Measurements from ENCODE around the gene TJAP1. TPM values are rescaled to one million over a fixed set of nuclear protein-coding genes. Genes with fewer than 3 reads are reported as not detected.
"Not testable (repeated sequence)": the region's sequence is repeated elsewhere in the genome, so short reads cannot be mapped to it uniquely, and the experiment has no call there.

The TJAP1 gene
- total RNA-seq, 1 experiment from 2014 or later, result 24.8 TPM

DNA sequence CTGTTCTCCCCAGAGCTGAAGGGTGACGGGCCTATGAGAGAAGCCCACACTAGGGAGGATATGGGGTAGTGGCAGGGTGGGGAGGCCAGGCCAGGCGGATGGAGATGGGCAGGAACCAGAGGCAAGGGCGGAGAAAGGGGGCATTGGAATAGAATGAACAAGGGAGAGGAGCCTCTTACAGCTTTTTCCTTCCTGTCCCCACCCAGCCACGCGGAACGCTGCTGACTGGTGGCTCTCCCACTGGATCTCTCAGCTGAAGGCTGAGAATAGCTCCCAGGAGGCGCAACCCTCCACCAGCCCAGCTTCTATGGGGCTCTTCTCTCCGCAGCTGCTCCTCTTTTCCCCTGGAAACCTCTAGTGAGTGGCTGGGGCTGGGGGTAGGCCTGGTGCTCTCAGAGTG is 32.8 kb upstream of the TJAP1 start:
- Histone ChIP-seq H3K4me1 (replicated peaks) (no peaks in the 10 kb centered on the region), H3K36me3 (peaks cover 36% of the 10 kb centered on the region)
- DNase-seq (ENCODE audit: low read depth in 1 of 2, low spot score in 2 of 2), result no peak

DNA sequence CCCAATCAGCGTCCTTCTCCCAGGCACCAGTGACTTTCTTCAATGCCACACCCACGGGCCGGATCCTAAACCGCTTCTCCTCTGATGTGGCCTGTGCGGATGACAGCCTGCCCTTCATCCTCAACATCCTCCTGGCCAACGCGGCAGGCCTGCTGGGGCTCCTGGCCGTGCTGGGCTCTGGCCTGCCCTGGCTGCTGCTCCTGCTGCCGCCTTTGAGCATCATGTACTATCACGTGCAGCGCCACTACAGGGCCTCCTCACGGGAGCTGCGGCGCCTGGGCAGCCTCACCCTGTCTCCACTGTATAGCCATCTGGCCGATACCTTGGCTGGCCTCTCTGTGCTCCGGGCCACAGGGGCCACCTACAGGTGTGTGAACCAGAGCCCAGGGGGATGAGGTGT is 31.8 kb upstream of the TJAP1 start:
- no peak for DNase-seq (ENCODE audit: low read depth in 1 of 2, low spot score in 2 of 2)
- no peaks in the 10 kb centered on the region for H3K9me3 ChIP-seq (replicated peaks)
- H3K36me3 ChIP-seq, result peaks cover 39% of the 10 kb centered on the region
- H3K27ac ChIP-seq, result no peak overlapping the region
- H3K4me1 ChIP-seq (replicated peaks), result no peaks in the 10 kb centered on the region
- H3K27me3 ChIP-seq (replicated peaks), result no peaks in the 10 kb centered on the region
- H3K4me3 ChIP-seq, result no peak overlapping the region

More for the DNA sequence above, 32.8 kb upstream of the TJAP1 start:
- no peak overlapping the region for H3K27ac ChIP-seq
- no peaks in the 10 kb centered on the region for H3K27me3 ChIP-seq (replicated peaks)
- H3K9me3 ChIP-seq (replicated peaks), result no peaks in the 10 kb centered on the region
- no peak overlapping the region for H3K4me3 ChIP-seq

DNA sequence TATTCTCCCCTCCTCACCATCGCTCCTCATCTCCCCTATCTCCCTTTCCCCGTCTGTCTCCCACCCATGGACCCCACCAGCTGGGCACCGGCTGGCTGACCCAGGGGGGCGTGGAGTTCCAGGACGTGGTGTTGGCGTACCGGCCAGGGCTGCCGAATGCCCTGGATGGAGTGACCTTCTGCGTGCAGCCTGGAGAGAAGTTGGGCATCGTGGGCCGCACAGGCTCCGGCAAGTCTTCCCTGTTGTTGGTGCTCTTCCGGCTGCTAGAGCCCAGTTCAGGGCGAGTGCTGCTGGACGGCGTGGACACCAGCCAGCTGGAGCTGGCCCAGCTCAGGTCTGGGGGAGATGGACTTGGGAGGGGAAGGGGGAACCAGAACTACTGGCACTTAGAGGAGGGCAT is 29.8 kb upstream of the TJAP1 start:
- H3K36me3 ChIP-seq, result peaks cover 49% of the 10 kb centered on the region
- no peak for DNase-seq (ENCODE audit: low read depth in 1 of 2, low spot score in 2 of 2)
- H3K4me3 ChIP-seq, result no peak overlapping the region
- no peaks in the 10 kb centered on the region for H3K4me1 ChIP-seq (replicated peaks)
- no peaks in the 10 kb centered on the region for H3K27me3 ChIP-seq (replicated peaks)
- H3K9me3 ChIP-seq (replicated peaks), result no peaks in the 10 kb centered on the region
- no peak overlapping the region for H3K27ac ChIP-seq

DNA sequence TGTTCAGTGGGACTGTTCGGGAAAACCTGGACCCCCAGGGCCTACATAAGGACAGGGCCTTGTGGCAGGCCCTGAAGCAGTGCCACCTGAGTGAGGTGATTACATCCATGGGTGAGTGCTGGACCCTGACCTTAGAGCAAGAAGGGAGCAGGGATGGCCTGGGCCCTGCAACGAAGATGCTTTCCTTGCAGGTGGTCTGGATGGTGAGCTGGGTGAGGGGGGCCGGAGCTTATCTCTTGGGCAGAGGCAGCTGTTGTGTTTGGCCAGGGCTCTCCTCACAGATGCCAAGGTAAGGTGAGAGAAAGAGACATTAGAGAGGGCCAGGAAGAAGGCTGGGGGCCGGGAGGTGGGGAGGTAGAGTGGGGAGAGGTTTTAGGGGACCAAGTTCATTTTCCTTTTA is 28.5 kb upstream of the TJAP1 start:
- DNase-seq (ENCODE audit: low read depth in 1 of 2, low spot score in 2 of 2), result no peak
- H3K27ac ChIP-seq, result no peak overlapping the region
- peaks cover 46% of the 10 kb centered on the region for H3K36me3 ChIP-seq
- H3K4me1 ChIP-seq (replicated peaks), result no peaks in the 10 kb centered on the region
- H3K27me3 ChIP-seq (replicated peaks), result no peaks in the 10 kb centered on the region
- H3K4me3 ChIP-seq, result no peak overlapping the region
- no peaks in the 10 kb centered on the region for H3K9me3 ChIP-seq (replicated peaks)

DNA sequence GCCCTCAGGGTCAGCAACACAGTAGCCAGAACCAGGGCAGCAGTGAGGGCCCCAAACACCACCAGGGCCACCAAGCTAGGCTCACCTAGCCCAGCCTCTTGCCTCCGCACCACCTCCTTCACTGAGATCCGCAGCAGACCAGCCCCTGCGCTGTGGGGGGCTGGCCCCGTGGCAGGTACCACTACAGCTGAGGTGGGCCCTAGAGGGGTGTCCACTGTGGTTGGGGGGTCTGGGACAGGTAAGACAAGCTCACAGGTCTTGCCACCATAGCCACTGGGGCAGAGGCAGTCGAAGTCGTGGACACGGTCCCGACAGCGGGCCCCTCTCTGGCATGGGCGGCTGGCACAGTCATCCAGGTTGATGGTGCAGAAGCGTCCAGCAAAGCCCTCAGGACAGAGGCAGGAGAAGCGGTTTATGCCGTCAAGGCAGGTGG is 26.7 kb upstream of the TJAP1 start:
- H3K27ac ChIP-seq, result no peak overlapping the region
- H3K36me3 ChIP-seq, result peaks cover 39% of the 10 kb centered on the region
- peaks cover 13% of the 10 kb centered on the region for H3K4me1 ChIP-seq (replicated peaks)
- peaks cover 9% of the 10 kb centered on the region for H3K27me3 ChIP-seq (replicated peaks)
- H3K9me3 ChIP-seq (replicated peaks), result no peaks in the 10 kb centered on the region
- no peak overlapping the region for H3K4me3 ChIP-seq
- DNase-seq (ENCODE audit: low read depth in 1 of 2, low spot score in 2 of 2), result no peak

DNA sequence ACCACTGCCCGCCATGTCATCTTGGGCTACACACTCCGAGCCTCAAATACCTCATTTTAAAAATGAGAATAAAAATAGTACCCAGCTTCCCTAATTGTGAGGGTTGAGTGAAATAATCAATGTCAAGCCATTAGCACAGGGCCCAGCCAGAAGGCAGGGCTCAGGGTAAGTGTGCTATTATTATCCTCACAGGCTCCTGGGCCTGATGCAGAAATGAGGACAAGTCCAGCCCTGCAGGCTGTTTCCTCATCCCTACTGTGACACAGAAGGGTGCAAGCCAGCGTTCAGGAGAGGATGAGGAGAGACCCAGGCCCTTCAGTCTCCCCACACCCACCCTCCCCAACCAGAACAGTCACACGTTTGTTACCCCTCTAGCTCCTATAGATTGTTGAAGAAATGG is 26.0 kb upstream of the TJAP1 start:
- H3K9me3 ChIP-seq (replicated peaks), result no peaks in the 10 kb centered on the region
- H3K36me3 ChIP-seq, result peaks cover 39% of the 10 kb centered on the region

DNA sequence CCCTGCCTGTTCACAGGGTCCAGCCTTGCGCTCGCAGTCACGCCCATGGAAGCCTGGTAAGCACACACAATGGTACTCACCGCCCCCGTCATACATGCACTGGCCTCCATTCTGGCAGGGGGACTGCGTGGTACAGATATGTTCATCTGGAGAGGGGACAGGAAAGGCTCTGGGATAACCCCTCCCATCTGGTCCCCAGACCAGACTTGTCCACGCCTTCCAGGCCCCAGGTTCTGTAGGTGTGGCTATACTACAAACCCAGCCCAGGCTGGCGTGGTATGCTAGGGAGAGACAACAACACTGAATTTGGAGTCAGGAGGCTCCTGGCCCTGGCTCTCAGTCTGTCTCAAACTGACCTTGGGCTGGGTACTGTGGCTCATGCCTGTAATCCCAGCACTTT is 25.4 kb upstream of the TJAP1 start:
- Histone ChIP-seq H3K9me3 (replicated peaks) (no peaks in the 10 kb centered on the region), H3K4me1 (replicated peaks) (peaks cover 18% of the 10 kb centered on the region), H3K27me3 (replicated peaks) (peaks cover 21% of the 10 kb centered on the region), H3K27ac (no peak overlapping the region), H3K36me3 (peaks cover 39% of the 10 kb centered on the region), H3K4me3 (no peak overlapping the region)
- DNase-seq (ENCODE audit: low read depth in 1 of 2, low spot score in 2 of 2), result no peak

More for the DNA sequence above, 26.0 kb upstream of the TJAP1 start:
- DNase-seq (ENCODE audit: low read depth in 1 of 2, low spot score in 2 of 2), result no peak
- Histone ChIP-seq H3K27me3 (replicated peaks) (peaks cover 15% of the 10 kb centered on the region), H3K27ac (no peak overlapping the region), H3K4me3 (no peak overlapping the region), H3K4me1 (replicated peaks) (peaks cover 18% of the 10 kb centered on the region)

DNA sequence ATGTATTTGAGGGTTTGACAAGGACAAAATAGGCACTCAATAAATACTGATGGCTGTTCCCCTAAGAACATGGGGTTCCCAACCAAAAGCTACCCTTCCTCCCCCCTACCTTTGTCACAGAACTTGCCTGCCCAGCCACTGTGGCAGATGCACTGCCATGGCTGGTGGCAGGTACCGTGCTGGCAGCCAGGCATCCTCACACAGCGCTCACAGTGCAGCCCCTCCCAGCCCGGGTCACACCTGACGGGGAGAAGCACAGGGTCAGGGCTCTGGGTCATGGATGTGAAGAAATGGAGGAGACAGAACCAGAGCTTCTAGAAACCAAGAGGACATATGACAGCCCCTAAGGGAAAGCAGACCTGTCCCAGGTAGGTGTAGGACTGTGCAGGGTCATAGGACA is 24.5 kb upstream of the TJAP1 start:
- H3K27ac ChIP-seq, result no peak overlapping the region
- no peak for DNase-seq (ENCODE audit: low read depth in 1 of 2, low spot score in 2 of 2)
- peaks cover 22% of the 10 kb centered on the region for H3K27me3 ChIP-seq (replicated peaks)
- H3K36me3 ChIP-seq, result peaks cover 33% of the 10 kb centered on the region
- no peaks in the 10 kb centered on the region for H3K9me3 ChIP-seq (replicated peaks)
- no peak overlapping the region for H3K4me3 ChIP-seq
- H3K4me1 ChIP-seq (replicated peaks), result peaks cover 18% of the 10 kb centered on the region

DNA sequence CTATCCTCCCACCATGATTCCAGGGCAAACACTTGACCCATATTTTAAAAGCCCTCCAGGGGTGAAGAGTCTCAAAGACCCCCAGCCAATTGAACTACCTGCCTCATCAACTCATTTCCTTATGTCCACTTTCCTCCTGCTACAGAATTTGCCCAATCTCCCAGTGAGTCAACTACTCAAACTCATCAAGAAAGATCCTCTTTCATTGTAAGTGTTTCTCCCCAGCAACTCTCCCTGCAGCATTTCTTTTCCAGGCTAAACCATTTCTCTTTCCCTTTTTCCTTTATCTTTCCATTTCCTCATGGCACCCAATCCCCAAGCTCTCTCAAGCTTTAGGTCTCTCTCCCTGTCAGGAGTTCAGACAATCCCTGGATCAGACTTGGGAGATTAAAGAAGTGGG is 23.5 kb upstream of the TJAP1 start:
- H3K4me3 ChIP-seq, result no peak overlapping the region

DNA sequence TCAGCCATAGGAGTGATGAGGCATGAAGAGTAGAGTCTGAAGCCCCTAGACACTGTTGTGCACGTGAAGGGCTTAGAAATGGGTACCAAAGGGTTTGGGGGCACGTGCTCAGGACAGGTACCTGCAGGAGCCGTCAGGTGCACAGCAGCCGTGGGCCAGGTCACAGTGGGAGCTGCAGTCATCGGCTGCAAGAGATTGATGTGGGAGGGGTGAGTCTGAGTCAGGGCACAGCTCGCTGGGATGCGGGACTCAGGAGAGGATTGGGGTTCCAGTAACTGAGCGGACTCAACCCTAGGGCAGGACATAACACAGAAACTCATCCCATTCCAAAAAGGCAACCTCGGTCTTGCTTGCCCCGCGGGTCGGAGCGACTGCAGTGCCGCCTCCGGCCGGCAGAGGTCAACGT is 23.1 kb upstream of the TJAP1 start:
- peak overlapping the region; percentile 35; the same call in 1 of the 2 replicates for H3K4me3 ChIP-seq
- DNase-seq (ENCODE audit: low read depth in 1 of 2, low spot score in 2 of 2), result no peak
- peaks cover 21% of the 10 kb centered on the region for H3K36me3 ChIP-seq
- peaks cover 23% of the 10 kb centered on the region for H3K27me3 ChIP-seq (replicated peaks)
- peaks cover 18% of the 10 kb centered on the region for H3K4me1 ChIP-seq (replicated peaks)
- H3K9me3 ChIP-seq (replicated peaks), result no peaks in the 10 kb centered on the region
- H3K27ac ChIP-seq, result no peak overlapping the region

More for the DNA sequence above, 23.5 kb upstream of the TJAP1 start:
- H3K9me3 ChIP-seq (replicated peaks), result no peaks in the 10 kb centered on the region
- no peak overlapping the region for H3K27ac ChIP-seq
- no peak for DNase-seq (ENCODE audit: low read depth in 1 of 2, low spot score in 2 of 2)
- H3K27me3 ChIP-seq (replicated peaks), result peaks cover 22% of the 10 kb centered on the region
- peaks cover 25% of the 10 kb centered on the region for H3K36me3 ChIP-seq
- H3K4me1 ChIP-seq (replicated peaks), result peaks cover 18% of the 10 kb centered on the region

DNA sequence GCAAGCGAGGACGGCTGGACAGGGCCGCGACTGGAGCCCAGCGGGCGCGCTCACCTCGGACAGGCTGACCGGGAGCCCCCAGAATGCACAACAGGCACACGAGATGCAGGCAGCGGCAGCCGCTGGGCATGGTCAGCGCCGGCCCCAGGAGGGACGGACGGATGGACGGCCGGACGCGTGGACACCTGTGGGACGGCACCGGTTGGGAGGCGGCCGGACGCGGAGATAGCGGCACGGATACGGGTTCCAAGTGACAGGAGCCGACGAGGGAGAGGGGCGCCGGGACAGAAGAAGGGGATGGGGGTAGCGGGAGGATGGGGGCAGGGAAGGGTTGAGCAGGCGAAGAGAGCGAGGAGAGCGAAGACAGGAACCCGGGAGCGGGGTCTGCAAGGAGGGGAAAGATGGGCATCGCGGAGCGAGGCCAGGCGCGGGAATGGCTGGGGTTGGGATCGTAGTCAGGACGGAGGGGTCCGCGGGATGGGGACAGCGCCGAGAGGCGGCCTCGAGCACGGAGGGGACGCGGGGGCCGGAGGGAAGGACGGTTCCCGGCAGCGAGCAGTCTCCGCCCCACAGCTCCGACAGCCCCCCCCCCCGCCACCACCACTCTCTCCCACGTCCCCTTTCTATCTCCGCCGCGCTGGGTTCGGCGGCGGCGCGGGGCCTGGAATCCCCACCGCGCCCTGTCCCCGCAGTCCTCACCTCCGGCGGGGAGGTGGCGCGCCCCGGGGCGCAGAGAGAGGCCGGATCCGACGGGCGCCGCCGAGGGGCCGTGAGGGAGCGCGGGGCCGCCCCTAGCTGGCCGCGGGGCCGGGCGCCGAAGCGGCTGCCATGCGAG is 22.5 kb upstream of the TJAP1 start:
- DNase-seq (ENCODE audit: low read depth in 1 of 2, low spot score in 2 of 2), result peak; percentile 72 to 86
- peaks cover 18% of the 10 kb centered on the region for H3K4me1 ChIP-seq (replicated peaks)
- H3K9me3 ChIP-seq (replicated peaks), result no peaks in the 10 kb centered on the region
- H3K4me3 ChIP-seq, result peak overlapping the region; percentile 35
- peaks cover 30% of the 10 kb centered on the region for H3K27me3 ChIP-seq (replicated peaks)
- no peak overlapping the region for H3K27ac ChIP-seq
- peaks cover 17% of the 10 kb centered on the region for H3K36me3 ChIP-seq

DNA sequence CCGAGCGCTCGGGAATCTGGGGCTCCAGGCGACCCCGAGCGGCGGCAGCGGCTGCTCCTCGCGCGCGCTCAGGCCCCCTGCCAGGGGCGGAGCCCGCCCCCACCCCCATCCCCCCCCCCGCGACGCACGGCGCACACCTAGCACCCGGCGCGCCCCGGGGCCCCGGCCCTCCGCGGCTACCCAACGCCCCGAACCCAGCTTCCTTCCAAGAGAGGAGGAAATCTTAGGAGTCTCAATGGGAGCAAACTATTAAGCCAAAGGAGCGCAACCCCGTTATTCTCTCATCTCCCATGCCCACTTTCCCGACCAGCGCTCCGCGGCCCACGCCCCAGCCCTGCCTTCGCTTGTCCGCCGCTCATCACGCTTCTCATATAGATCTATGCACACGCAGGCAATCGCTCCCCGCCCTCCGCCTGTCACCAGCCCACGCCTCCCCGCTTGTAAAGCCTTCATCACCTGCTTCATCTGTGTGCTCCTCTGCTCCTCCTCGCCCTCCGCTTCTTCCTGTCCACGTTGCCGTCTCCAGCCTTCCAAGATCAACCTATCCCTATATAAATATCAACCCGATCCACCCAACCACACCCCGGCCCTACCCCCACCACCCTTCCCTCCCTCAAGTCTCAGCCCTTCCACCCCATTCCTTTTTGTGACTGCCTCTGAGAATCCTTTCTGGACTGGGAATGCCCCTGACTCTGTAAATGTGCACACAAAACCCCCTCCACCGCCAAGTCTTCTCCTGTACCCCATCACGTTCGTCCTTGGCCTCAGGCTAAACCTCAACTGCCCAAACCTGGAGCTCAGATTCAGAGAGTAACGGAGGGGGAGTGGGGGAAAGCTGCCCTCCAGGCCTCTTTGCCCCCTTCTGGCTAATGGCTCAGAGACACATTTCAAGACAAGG is 21.6 kb upstream of the TJAP1 start, which contains the start of gene DLK2:
Gene DLK2, minus strand, starts transcription at position 18 of the 898 bp plus-strand sequence. CDS start 723 bp downstream, outside the sequence.
- Histone ChIP-seq H3K4me3 (peak within 1 kb of the TSS; percentile 35), H3K36me3 (peaks cover 10% of the 10 kb centered on the region), H3K4me1 (replicated peaks) (peaks cover 18% of the 10 kb centered on the region), H3K27me3 (replicated peaks) (peaks cover 33% of the 10 kb centered on the region), H3K9me3 (replicated peaks) (no peaks in the 10 kb centered on the region), H3K27ac (no peak within 1 kb of the TSS)
- no peak for DNase-seq (ENCODE audit: low read depth in 1 of 2, low spot score in 2 of 2)

DNA sequence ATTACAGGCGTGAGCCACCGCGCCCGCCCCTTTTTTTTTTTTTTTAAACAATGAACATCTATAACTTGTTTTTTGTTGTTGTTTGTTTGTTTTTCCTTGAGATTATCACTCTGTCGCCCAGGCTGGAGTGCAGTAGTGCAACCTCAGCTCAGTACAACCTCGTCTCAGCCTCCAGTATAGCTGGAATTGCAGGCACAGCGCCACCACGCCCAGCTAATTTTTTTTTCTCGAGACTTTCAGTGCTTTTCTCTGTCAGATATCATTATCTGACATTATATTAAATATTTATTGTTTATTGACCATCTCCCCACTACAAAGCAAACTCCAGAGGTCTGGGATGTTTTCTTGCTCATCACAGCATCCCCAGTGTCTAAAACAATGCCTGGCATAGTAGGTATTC is 19.7 kb upstream of the TJAP1 start:
- Histone ChIP-seq H3K36me3 (no peaks in the 10 kb centered on the region; the same call in 1 of the 2 replicates), H3K4me1 (replicated peaks) (peaks cover 18% of the 10 kb centered on the region), H3K27me3 (replicated peaks) (peaks cover 37% of the 10 kb centered on the region), H3K27ac (no peak overlapping the region), H3K9me3 (replicated peaks) (no peaks in the 10 kb centered on the region; the same call in 1 of the 2 replicates), H3K4me3 (no peak overlapping the region)
- no peak for DNase-seq (ENCODE audit: low read depth in 1 of 2, low spot score in 2 of 2)

DNA sequence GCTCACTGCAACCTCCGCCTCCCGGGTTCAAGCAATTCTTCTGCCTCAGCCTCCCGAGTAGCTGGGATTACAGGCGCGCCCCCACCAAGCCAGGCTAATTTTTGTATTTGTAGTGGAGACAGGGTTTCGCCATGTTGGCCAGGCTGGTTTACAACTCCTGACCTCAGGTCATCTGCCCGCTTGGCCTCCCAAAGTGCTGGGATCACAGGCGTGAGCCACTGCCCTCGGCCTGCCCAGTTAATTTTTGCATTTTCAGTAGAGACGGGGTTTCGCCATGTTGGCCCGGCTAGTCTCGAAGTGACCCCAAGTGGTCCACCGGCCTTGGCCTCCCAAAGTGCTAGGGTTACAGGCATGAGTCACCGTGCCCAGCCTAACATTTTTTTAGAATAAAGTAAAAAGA is 19.2 kb upstream of the TJAP1 start:
- not testable (repeated sequence) for H3K36me3 ChIP-seq; H3K4me3 ChIP-seq; H3K27ac ChIP-seq; DNase-seq (ENCODE audit: low read depth in 1 of 2, low spot score in 2 of 2); H3K9me3 ChIP-seq (replicated peaks)
- H3K27me3 ChIP-seq (replicated peaks), result peaks cover 39% of the 10 kb centered on the region
- peaks cover 18% of the 10 kb centered on the region for H3K4me1 ChIP-seq (replicated peaks)

Data from SJSA1 (cell line).